ENCODE measurements around the gene DLG2. TPM values are rescaled to one million over a fixed set of nuclear protein-coding genes. Genes with fewer than 3 reads are reported as not detected.
"Not testable (repeated sequence)": the region's sequence is repeated elsewhere in the genome, so short reads cannot be mapped to it uniquely, and the experiment has no call there.

The DLG2 gene
- total RNA-seq, 1 donor from 2014 or later: 5.1 TPM

- no peak overlapping the region for H3K4me3 Mint-ChIP-seq (ENCODE audit: unreplicated experiment)
- H3K36me3 Mint-ChIP-seq (ENCODE audit: low read depth, unreplicated experiment): no peaks in the 10 kb centered on the region
- no peaks in the 10 kb centered on the region for H3K9me3 Mint-ChIP-seq (ENCODE audit: unreplicated experiment)
- TF ChIP-seq CTCF (IDR thresholded peaks at IDR 0.05; ENCODE audit: unreplicated experiment): no peak
- H3K4me1 Mint-ChIP-seq (ENCODE audit: unreplicated experiment): peaks cover 10% of the 10 kb centered on the region
- H3K27me3 Mint-ChIP-seq (ENCODE audit: unreplicated experiment): no peaks in the 10 kb centered on the region
- DNase-seq (ENCODE audit: low spot score): no peak
- H3K27ac Mint-ChIP-seq (ENCODE audit: unreplicated experiment): no peak overlapping the region
These were observed 769.4 kb downstream of the DLG2 start for GRCh38 chr11:84857746-84858145.

- H3K36me3 Mint-ChIP-seq (ENCODE audit: low read depth, unreplicated experiment): no peaks in the 10 kb centered on the region
- H3K4me3 Mint-ChIP-seq (ENCODE audit: unreplicated experiment): no peak overlapping the region
- no peak for TF ChIP-seq CTCF (IDR thresholded peaks at IDR 0.05; ENCODE audit: unreplicated experiment)
- no peaks in the 10 kb centered on the region for H3K27me3 Mint-ChIP-seq (ENCODE audit: unreplicated experiment)
- H3K4me1 Mint-ChIP-seq (ENCODE audit: unreplicated experiment): peaks cover 3% of the 10 kb centered on the region
- no peaks in the 10 kb centered on the region for H3K9me3 Mint-ChIP-seq (ENCODE audit: unreplicated experiment)
- no peak overlapping the region for H3K27ac Mint-ChIP-seq (ENCODE audit: unreplicated experiment)
- no peak for DNase-seq (ENCODE audit: low spot score)
These were observed 771.5 kb downstream of the DLG2 start for GRCh38 chr11:84855508-84856245.

GRCh38 chr11:84854498-84854880, 772.7 kb downstream of the DLG2 start:
- TF ChIP-seq CTCF (IDR thresholded peaks at IDR 0.05; ENCODE audit: unreplicated experiment): no peak
- Mint-ChIP-seq H3K27ac (ENCODE audit: unreplicated experiment) (no peak overlapping the region), H3K4me3 (ENCODE audit: unreplicated experiment) (no peak overlapping the region), H3K9me3 (ENCODE audit: unreplicated experiment) (no peaks in the 10 kb centered on the region), H3K4me1 (ENCODE audit: unreplicated experiment) (no peaks in the 10 kb centered on the region), H3K36me3 (ENCODE audit: low read depth, unreplicated experiment) (no peaks in the 10 kb centered on the region), H3K27me3 (ENCODE audit: unreplicated experiment) (no peaks in the 10 kb centered on the region)
- DNase-seq (ENCODE audit: low spot score): no peak

GRCh38 chr11:84853841-84854497, 773.2 kb downstream of the DLG2 start:
- no peak for TF ChIP-seq CTCF (IDR thresholded peaks at IDR 0.05; ENCODE audit: unreplicated experiment)
- no peaks in the 10 kb centered on the region for H3K4me1 Mint-ChIP-seq (ENCODE audit: unreplicated experiment)
- DNase-seq (ENCODE audit: low spot score): no peak
- H3K27me3 Mint-ChIP-seq (ENCODE audit: unreplicated experiment): no peaks in the 10 kb centered on the region
- no peaks in the 10 kb centered on the region for H3K9me3 Mint-ChIP-seq (ENCODE audit: unreplicated experiment)
- H3K27ac Mint-ChIP-seq (ENCODE audit: unreplicated experiment): no peak overlapping the region
- H3K36me3 Mint-ChIP-seq (ENCODE audit: low read depth, unreplicated experiment): no peaks in the 10 kb centered on the region
- H3K4me3 Mint-ChIP-seq (ENCODE audit: unreplicated experiment): no peak overlapping the region

GRCh38 chr11:84847842-84848241, 779.3 kb downstream of the DLG2 start:
- no peaks in the 10 kb centered on the region for H3K36me3 Mint-ChIP-seq (ENCODE audit: low read depth, unreplicated experiment)
- no peaks in the 10 kb centered on the region for H3K27me3 Mint-ChIP-seq (ENCODE audit: unreplicated experiment)
- no peak overlapping the region for H3K4me3 Mint-ChIP-seq (ENCODE audit: unreplicated experiment)
- H3K9me3 Mint-ChIP-seq (ENCODE audit: unreplicated experiment): no peaks in the 10 kb centered on the region
- no peak for DNase-seq (ENCODE audit: low spot score)
- TF ChIP-seq CTCF (IDR thresholded peaks at IDR 0.05; ENCODE audit: unreplicated experiment): no peak
- no peaks in the 10 kb centered on the region for H3K4me1 Mint-ChIP-seq (ENCODE audit: unreplicated experiment)
- no peak overlapping the region for H3K27ac Mint-ChIP-seq (ENCODE audit: unreplicated experiment)

- not testable (repeated sequence) for DNase-seq (ENCODE audit: low spot score); H3K27me3 Mint-ChIP-seq (ENCODE audit: unreplicated experiment); H3K4me1 Mint-ChIP-seq (ENCODE audit: unreplicated experiment); H3K27ac Mint-ChIP-seq (ENCODE audit: unreplicated experiment); H3K9me3 Mint-ChIP-seq (ENCODE audit: unreplicated experiment); H3K36me3 Mint-ChIP-seq (ENCODE audit: low read depth, unreplicated experiment); H3K4me3 Mint-ChIP-seq (ENCODE audit: unreplicated experiment)
These were observed 786.9 kb downstream of the DLG2 start for GRCh38 chr11:84840201-84840600.
